ENCODE measurements around the gene GRIN2D.

GRIN2D gene

GRCh38 chr19:48393559-48394330 is at the start of gene GRIN2D:
GRIN2D (plus strand) TSS chr19:48393668; CDS start chr19:48398393, 4,725 bp downstream.
- H3K79me2 ChIP-seq (ENCODE audit: insufficient read depth, low read depth), result peaks cover 22% of the 10 kb centered on the region
- H2AFZ ChIP-seq (ENCODE audit: low read depth), result no peak within 1 kb of the TSS
- H3K27me3 ChIP-seq (ENCODE audit: insufficient read depth, low read depth), result peaks cover 30% of the 10 kb centered on the region
- H3K4me2 ChIP-seq, result no peak within 1 kb of the TSS
- H3K36me3 ChIP-seq (ENCODE audit: insufficient read depth), result no peaks in the 10 kb centered on the region
- H3K4me3 ChIP-seq (IDR thresholded peaks at IDR 0.05; ENCODE audit: insufficient read depth, low read depth, low read length), result no peak within 1 kb of the TSS
- H3K9ac ChIP-seq, result no peak within 1 kb of the TSS
- H3K4me1 ChIP-seq (ENCODE audit: low read depth, poor library complexity, severe bottlenecking), result peaks cover 37% of the 10 kb centered on the region
- no peak within 1 kb of the TSS for H3K27ac ChIP-seq
- TF ChIP-seq CTCF (conservative IDR thresholded peaks at IDR 0.05; ENCODE audit: low read depth, low read length), result no peak
- no peaks in the 10 kb centered on the region for H4K20me1 ChIP-seq (ENCODE audit: insufficient read depth)

- no peak overlapping the region for H3K4me3 ChIP-seq (IDR thresholded peaks at IDR 0.05; ENCODE audit: insufficient read depth, low read depth, low read length)
- H3K27ac ChIP-seq, result no peak overlapping the region
- H3K4me2 ChIP-seq, result no peak overlapping the region
- no peak for TF ChIP-seq CTCF (conservative IDR thresholded peaks at IDR 0.05; ENCODE audit: low read depth, low read length)
- no peak overlapping the region for H3K9ac ChIP-seq
- H3K4me1 ChIP-seq (ENCODE audit: low read depth, poor library complexity, severe bottlenecking), result no peaks in the 10 kb centered on the region
- H2AFZ ChIP-seq (ENCODE audit: low read depth), result no peak overlapping the region
- H4K20me1 ChIP-seq (ENCODE audit: insufficient read depth), result no peaks in the 10 kb centered on the region
- no peaks in the 10 kb centered on the region for H3K36me3 ChIP-seq (ENCODE audit: insufficient read depth)
- H3K79me2 ChIP-seq (ENCODE audit: insufficient read depth, low read depth), result no peaks in the 10 kb centered on the region
- no peaks in the 10 kb centered on the region for H3K27me3 ChIP-seq (ENCODE audit: insufficient read depth, low read depth)
Measured at GRCh38 chr19:48344892-48345291, 48.6 kb upstream of the GRIN2D start.

- no peak for TF ChIP-seq CTCF (conservative IDR thresholded peaks at IDR 0.05; ENCODE audit: low read depth, low read length)
- H3K36me3 ChIP-seq (ENCODE audit: insufficient read depth), result no peaks in the 10 kb centered on the region
Measured at GRCh38 chr19:48346191-48346590, 47.3 kb upstream of the GRIN2D start.

GRCh38 chr19:48348045-48348444 is 45.4 kb upstream of the GRIN2D start:
- Histone ChIP-seq H4K20me1 (ENCODE audit: insufficient read depth) (no peaks in the 10 kb centered on the region), H3K9ac (no peak overlapping the region), H3K4me1 (ENCODE audit: low read depth, poor library complexity, severe bottlenecking) (peaks cover 8% of the 10 kb centered on the region), H3K27ac (no peak overlapping the region), H3K4me2 (no peak overlapping the region), H3K79me2 (ENCODE audit: insufficient read depth, low read depth) (no peaks in the 10 kb centered on the region), H3K36me3 (ENCODE audit: insufficient read depth) (no peaks in the 10 kb centered on the region), H2AFZ (ENCODE audit: low read depth) (no peak overlapping the region), H3K4me3 (IDR thresholded peaks at IDR 0.05; ENCODE audit: insufficient read depth, low read depth, low read length) (no peak overlapping the region), H3K27me3 (ENCODE audit: insufficient read depth, low read depth) (no peaks in the 10 kb centered on the region)
- no peak for TF ChIP-seq CTCF (conservative IDR thresholded peaks at IDR 0.05; ENCODE audit: low read depth, low read length)

More at GRCh38 chr19:48346191-48346590, 47.3 kb upstream of the GRIN2D start:
- H3K27ac ChIP-seq, result no peak overlapping the region
- no peak overlapping the region for H3K4me3 ChIP-seq (IDR thresholded peaks at IDR 0.05; ENCODE audit: insufficient read depth, low read depth, low read length)
- H2AFZ ChIP-seq (ENCODE audit: low read depth), result no peak overlapping the region
- H4K20me1 ChIP-seq (ENCODE audit: insufficient read depth), result no peaks in the 10 kb centered on the region
- H3K4me2 ChIP-seq, result no peak overlapping the region
- H3K9ac ChIP-seq, result no peak overlapping the region
- H3K79me2 ChIP-seq (ENCODE audit: insufficient read depth, low read depth), result no peaks in the 10 kb centered on the region
- H3K27me3 ChIP-seq (ENCODE audit: insufficient read depth, low read depth), result no peaks in the 10 kb centered on the region
- H3K4me1 ChIP-seq (ENCODE audit: low read depth, poor library complexity, severe bottlenecking), result peaks cover 4% of the 10 kb centered on the region
